OCI-LY3 (cell line): Measurements from ENCODE around the gene BRINP3.

ENCODE experiments used
- H2AFZ ChIP-seq: fragments of 200-600, 300-600 bp; shearing (Covaris generic); 2 replicates; pipeline ENCODE4 v1.6.0; 2014; ENCODE audit warnings: antibody characterized with exemption, low read depth, low read length
- H3K27ac ChIP-seq: fragments of 200-600, 300-600 bp; sonication (generic); 2 replicates; pipeline ENCODE4 v1.5.1; 2014; ENCODE audit warnings: mild to moderate bottlenecking, low read length, moderate library complexity, mixed read lengths
- H3K27me3 ChIP-seq: fragments of 200-600, 300-600 bp; sonication (generic); 2 replicates; pipeline ENCODE4 v1.6.1; 2014; ENCODE audit warnings: low read depth, low read length, mixed read lengths
- H3K36me3 ChIP-seq: fragments of 200-600, 300-600 bp; sonication (generic); replicated peaks from 2 replicates; pipeline ENCODE3; 2014; ENCODE audit warnings: low read depth, low read length, mixed read lengths
- H3K4me1 ChIP-seq: fragments of 300-600, 200-600 bp; sonication (generic); 2 replicates; pipeline ENCODE4 v1.6.1; 2014; ENCODE audit warnings: low read length, mixed read lengths
- H3K4me2 ChIP-seq: fragments of 200-600, 300-600 bp; sonication (generic); 2 replicates; pipeline ENCODE4 v1.6.1; 2014; ENCODE audit warnings: low read length, mixed read lengths
- H3K4me3 ChIP-seq: fragments of 300-600, 200-600 bp; sonication (generic); 2 replicates; pipeline ENCODE4 v1.5.1; 2014; ENCODE audit warnings: antibody characterized with exemption, mild to moderate bottlenecking, low read length, moderate library complexity
- H3K79me2 ChIP-seq: fragments of 300-600, 200-600 bp; shearing (Covaris generic); 2 replicates; pipeline ENCODE4 v1.6.1; 2014; ENCODE audit warnings: mild to moderate bottlenecking, low read length, mixed read lengths
- H3K9ac ChIP-seq: fragments of 300-600, 200-600 bp; shearing (Covaris generic); 2 replicates; pipeline ENCODE4 v1.6.0; 2014; ENCODE audit warnings: mild to moderate bottlenecking, low read length, moderate library complexity
- H3K9me3 ChIP-seq: fragments of 200-600, 300-600 bp; shearing (Covaris generic); 2 replicates; pipeline ENCODE4 v1.6.1; 2014; ENCODE audit warnings: low read length, mixed read lengths; ENCODE audit not compliant: insufficient read depth
- H4K20me1 ChIP-seq: fragments of 200-600, 300-600 bp; sonication (generic); 2 replicates; pipeline ENCODE4 v1.6.1; 2016; ENCODE audit warnings: low read length, mixed read lengths; ENCODE audit not compliant: insufficient read depth
- CTCF ChIP-seq: fragments of 200-600, 300-600 bp; sonication (generic); IDR thresholded peaks from 2 replicates; pipeline ENCODE4 v1.5.1; 2014; ENCODE audit warnings: antibody characterized with exemption, low read length, low read depth
- EZH2phosphoT487 ChIP-seq: fragments of 200-600 bp; shearing (Covaris generic); IDR thresholded peaks from 2 replicates; pipeline ENCODE4 v1.6.1; 2018; ENCODE audit warnings: antibody characterized with exemption, mixed run types, low read depth

Gene BRINP3

GRCh38 chr1:190138702-190139101, 339.0 kb downstream of the BRINP3 start:
- TF ChIP-seq EZH2phosphoT487 = no peak
- TF ChIP-seq CTCF = no peak
- H3K79me2 ChIP-seq = no peaks in the 10 kb centered on the region
- no peaks in the 10 kb centered on the region for H4K20me1 ChIP-seq
- no peak overlapping the region for H3K4me2 ChIP-seq
- H3K4me1 ChIP-seq = 0 out of 2 replicates have a peak, but pooled peaks cover 3% of the 10 kb centered on the region
- H3K27me3 ChIP-seq = no peaks in the 10 kb centered on the region
- H3K27ac ChIP-seq = no peak overlapping the region
- no peaks in the 10 kb centered on the region for H3K9me3 ChIP-seq
- H3K9ac ChIP-seq = no peak overlapping the region
- H2AFZ ChIP-seq = no peak overlapping the region
- no peaks in the 10 kb centered on the region for H3K36me3 ChIP-seq
- no peak overlapping the region for H3K4me3 ChIP-seq

GRCh38 chr1:190138266-190138665, 339.4 kb downstream of the BRINP3 start:
- Histone ChIP-seq H3K27ac (no peak overlapping the region), H3K9me3 (no peaks in the 10 kb centered on the region), H4K20me1 (no peaks in the 10 kb centered on the region), H2AFZ (no peak overlapping the region), H3K4me3 (no peak overlapping the region), H3K9ac (no peak overlapping the region), H3K4me2 (no peak overlapping the region), H3K4me1 (0 out of 2 replicates have a peak, but pooled peaks cover 3% of the 10 kb centered on the region), H3K79me2 (no peaks in the 10 kb centered on the region), H3K36me3 (no peaks in the 10 kb centered on the region), H3K27me3 (no peaks in the 10 kb centered on the region)
- TF ChIP-seq EZH2phosphoT487 = no peak
- TF ChIP-seq CTCF = no peak

GRCh38 chr1:190129366-190129765, 348.3 kb downstream of the BRINP3 start:
- TF ChIP-seq CTCF (no peak), EZH2phosphoT487 (no peak)
- Histone ChIP-seq H3K4me3 (no peak overlapping the region), H3K79me2 (no peaks in the 10 kb centered on the region)

GRCh38 chr1:190126728-190127127, 350.9 kb downstream of the BRINP3 start:
- Histone ChIP-seq H3K79me2 (no peaks in the 10 kb centered on the region), H3K9ac (no peak overlapping the region), H3K36me3 (no peaks in the 10 kb centered on the region), H3K4me1 (no peaks in the 10 kb centered on the region), H3K4me3 (no peak overlapping the region), H3K9me3 (no peaks in the 10 kb centered on the region), H3K27ac (no peak overlapping the region), H2AFZ (no peak overlapping the region), H3K4me2 (no peak overlapping the region), H3K27me3 (no peaks in the 10 kb centered on the region), H4K20me1 (no peaks in the 10 kb centered on the region)
- TF ChIP-seq EZH2phosphoT487 (no peak), CTCF (no peak)

More at GRCh38 chr1:190129366-190129765, 348.3 kb downstream of the BRINP3 start:
- H2AFZ ChIP-seq = no peak overlapping the region
- H3K9ac ChIP-seq = no peak overlapping the region
- H3K27me3 ChIP-seq = no peaks in the 10 kb centered on the region
- no peaks in the 10 kb centered on the region for H3K4me1 ChIP-seq
- H3K9me3 ChIP-seq = no peaks in the 10 kb centered on the region
- H3K4me2 ChIP-seq = no peak overlapping the region
- no peak overlapping the region for H3K27ac ChIP-seq
- H4K20me1 ChIP-seq = no peaks in the 10 kb centered on the region
- H3K36me3 ChIP-seq = no peaks in the 10 kb centered on the region
